ENCODE results near the gene DOCK8. TPM values are rescaled to one million over a fixed set of nuclear protein-coding genes. Genes with fewer than 3 reads are reported as not detected.

Gene DOCK8
- total and polyA plus RNA-seq, 10 of the 15 experiments (the other 5 are each of a cell fraction or from before 2014, with no cell fraction given), result 35.4 to 100 (median 44.7) TPM

DNA sequence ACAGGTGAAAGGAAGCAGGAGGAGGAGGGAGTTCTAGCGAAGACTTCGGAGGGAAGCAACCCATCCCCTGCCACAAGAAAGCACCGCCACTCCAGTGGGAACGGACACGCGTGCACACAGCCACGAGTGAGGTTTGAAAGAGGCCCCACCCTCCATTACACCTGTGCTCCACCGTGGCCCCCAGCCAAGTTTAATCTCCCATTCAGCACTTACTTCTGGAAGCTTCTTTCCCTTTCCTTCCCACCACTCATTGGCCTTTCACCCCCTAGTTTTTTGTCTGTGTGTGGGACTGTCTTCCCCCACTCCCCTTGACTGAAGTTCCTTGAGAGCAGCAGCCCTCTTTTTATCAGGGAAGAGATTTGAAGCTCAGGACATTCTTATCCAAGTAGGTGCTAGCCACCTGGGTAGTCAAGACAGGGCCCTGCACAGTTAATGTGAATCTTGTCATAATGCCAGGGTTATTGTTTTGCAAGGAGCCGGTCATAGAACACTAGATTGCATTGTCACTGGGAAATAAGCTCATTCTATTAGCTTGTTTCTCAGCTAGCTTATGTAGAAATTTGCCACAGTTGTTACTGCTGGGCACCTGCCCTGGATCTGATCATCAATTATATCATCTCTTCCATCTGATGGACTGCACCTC lies 256.0 kb downstream of the DOCK8 start (continued):
- TF ChIP-seq BHLHE40 (IDR thresholded peaks at IDR 0.05; ENCODE audit: borderline replicate concordance in 1 of 2, low read depth in 2 of 2, low read length in 1 of 2) (no peak), JUND (IDR thresholded peaks at IDR 0.05; ENCODE audit: low read depth, low read length) (no peak), BACH1 (IDR thresholded peaks at IDR 0.05; ENCODE audit: borderline replicate concordance) (no peak; the same call in 1 of the 2 replicates), KLF5 (IDR thresholded peaks at IDR 0.05; ENCODE audit: partially characterized antibody) (no peak), CREB1 (IDR thresholded peaks at IDR 0.05; ENCODE audit: low read depth) (no peak), SMC3 (IDR thresholded peaks at IDR 0.05; ENCODE audit: borderline replicate concordance, low read length) (no peak), NFYB (IDR thresholded peaks at IDR 0.05; ENCODE audit: insufficient read depth, low read depth, low read length) (no peak), BRCA1 (IDR thresholded peaks at IDR 0.05; ENCODE audit: low read depth, low read length) (no peak), NFXL1 (IDR thresholded peaks at IDR 0.05; ENCODE audit: borderline replicate concordance) (no peak), NR2F1 (conservative IDR thresholded peaks at IDR 0.05) (no peak), LARP7 (IDR thresholded peaks at IDR 0.05) (0 out of 2 replicates have a peak, but pooled peaks have one; percentile 11), SIN3A (IDR thresholded peaks at IDR 0.05; ENCODE audit: low read depth, low read length) (0 out of 2 replicates have a peak, but pooled peaks have one; percentile 40), GATAD2B (conservative IDR thresholded peaks at IDR 0.05; ENCODE audit: low read depth) (0 out of 2 replicates have a peak, but pooled peaks have one; percentile 18), CHD1 (IDR thresholded peaks at IDR 0.05; ENCODE audit: low read depth, low read length) (no peak), RCOR1 (conservative IDR thresholded peaks at IDR 0.05; ENCODE audit: low read depth, low read length) (no peak)
- TF ChIP-seq, protein P1, sequence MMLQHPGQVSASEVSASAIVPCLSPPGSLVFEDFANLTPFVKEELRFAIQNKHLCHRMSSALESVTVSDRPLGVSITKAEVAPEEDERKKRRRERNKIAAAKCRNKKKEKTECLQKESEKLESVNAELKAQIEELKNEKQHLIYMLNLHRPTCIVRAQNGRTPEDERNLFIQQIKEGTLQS (IDR thresholded peaks at IDR 0.05; ENCODE audit: borderline replicate concordance, extremely low read depth, low read depth, low read length), result no peak

Data from GM12878 (cell line).